DND-41 (cell line): ENCODE results near the gene INTS12.

Experiments used
- CTCF ChIP-seq: IDR thresholded peaks from 2 replicates; pipeline ENCODE4 v1.5.1; 2012; ENCODE audit warnings: borderline replicate concordance, low read length, moderate library complexity, mild to moderate bottlenecking; ENCODE audit not compliant: poor library complexity, severe bottlenecking; ENCODE audit errors: extremely low read depth
- EZH2 ChIP-seq: IDR thresholded peaks from 3 replicates; pipeline ENCODE4 v1.6.1; 2012; ENCODE audit warnings: borderline replicate concordance, low read depth, mild to moderate bottlenecking, moderate library complexity, low read length, inconsistent platforms; ENCODE audit not compliant: severe bottlenecking

- TF ChIP-seq CTCF (no peak), EZH2 (no peak)
Observed at GRCh38 chr4:105751718-105752299, 43.3 kb upstream of the INTS12 start.
